PC-9 (cell line): ENCODE results near the gene RPS6KA4.

Experiments used
- CTCF ChIP-seq: fragments of 200-600 bp; sonication (generic); conservative IDR thresholded peaks from 2 replicates; pipeline ENCODE4 v1.6.1; 2017; ENCODE audit warnings: mixed run types, antibody characterized with exemption, mild to moderate bottlenecking, moderate library complexity
- EZH2 ChIP-seq: fragments of 200-600 bp; sonication (generic); IDR thresholded peaks from 2 replicates; pipeline ENCODE4 v1.8.0; 2017; ENCODE audit warnings: antibody characterized with exemption, low read depth

DNA sequence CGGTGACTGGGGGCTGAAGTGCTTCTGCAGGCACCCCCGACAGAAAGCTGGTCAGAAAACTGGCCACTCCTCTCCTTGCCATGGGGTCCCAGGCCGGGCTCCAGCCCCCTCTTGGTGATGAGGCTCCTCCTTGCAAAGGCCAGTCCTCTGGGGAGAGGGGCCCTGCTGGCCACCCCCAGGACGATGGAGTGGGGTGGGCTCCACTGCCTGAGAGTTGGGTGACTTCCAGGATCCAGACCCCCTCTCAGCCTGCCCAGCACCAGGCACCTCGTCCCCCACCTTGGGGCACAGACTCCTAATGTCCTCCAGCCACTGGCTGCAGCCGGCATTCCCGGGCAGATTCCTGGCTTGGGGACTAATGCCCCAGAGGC is 441 bp upstream of the RPS6KA4 start:
- TF ChIP-seq CTCF (no peak), EZH2 (no peak)
